Peyer's patch (tissue), 4 donors: Measurements from ENCODE around the gene PTTG1IP.

Experiments used
- POLR2A ChIP-seq, 2 donors: fragments of 450-650 bp; IDR thresholded peaks; one replicate each; pipeline ENCODE4 v1.5.1; 2017; ENCODE audit warnings: antibody characterized with exemption in 2 of 2, mild to moderate bottlenecking in 2 of 2, moderate library complexity in 2 of 2
- TF ChIP-seq, protein P1 (sequence below), 6 experiments: fragments of 450-650 bp in 4 of 6; fragments of 200-600 bp in 2 of 6; sonication (generic) in 1 of 6; IDR thresholded peaks; one replicate each; pipeline ENCODE4 v1.5.1; 2017 to 2019; ENCODE audit warnings: antibody characterized with exemption in 6 of 6, mild to moderate bottlenecking in 3 of 6, moderate library complexity in 1 of 6

- TF ChIP-seq, protein P1, sequence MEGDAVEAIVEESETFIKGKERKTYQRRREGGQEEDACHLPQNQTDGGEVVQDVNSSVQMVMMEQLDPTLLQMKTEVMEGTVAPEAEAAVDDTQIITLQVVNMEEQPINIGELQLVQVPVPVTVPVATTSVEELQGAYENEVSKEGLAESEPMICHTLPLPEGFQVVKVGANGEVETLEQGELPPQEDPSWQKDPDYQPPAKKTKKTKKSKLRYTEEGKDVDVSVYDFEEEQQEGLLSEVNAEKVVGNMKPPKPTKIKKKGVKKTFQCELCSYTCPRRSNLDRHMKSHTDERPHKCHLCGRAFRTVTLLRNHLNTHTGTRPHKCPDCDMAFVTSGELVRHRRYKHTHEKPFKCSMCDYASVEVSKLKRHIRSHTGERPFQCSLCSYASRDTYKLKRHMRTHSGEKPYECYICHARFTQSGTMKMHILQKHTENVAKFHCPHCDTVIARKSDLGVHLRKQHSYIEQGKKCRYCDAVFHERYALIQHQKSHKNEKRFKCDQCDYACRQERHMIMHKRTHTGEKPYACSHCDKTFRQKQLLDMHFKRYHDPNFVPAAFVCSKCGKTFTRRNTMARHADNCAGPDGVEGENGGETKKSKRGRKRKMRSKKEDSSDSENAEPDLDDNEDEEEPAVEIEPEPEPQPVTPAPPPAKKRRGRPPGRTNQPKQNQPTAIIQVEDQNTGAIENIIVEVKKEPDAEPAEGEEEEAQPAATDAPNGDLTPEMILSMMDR (IDR thresholded peaks at IDR 0.05): no peak
- TF ChIP-seq POLR2A (IDR thresholded peaks at IDR 0.05): no peak
These were observed 45.8 kb upstream of the PTTG1IP start for GRCh38 chr21:44919111-44919912.
